GM19099 (cell line): Measurements from ENCODE around the gene KLF16.

Experiments
- POLR2A ChIP-seq: IDR thresholded peaks from 3 replicates; pipeline ENCODE4 v1.6.1; 2011; ENCODE audit warnings: low read depth; ENCODE audit not compliant: insufficient read length; ENCODE audit errors: extremely low read depth

The KLF16 gene

GRCh38 chr19:1853295-1854038 is 9.9 kb downstream of the KLF16 start:
- no peak for TF ChIP-seq POLR2A

DNA sequence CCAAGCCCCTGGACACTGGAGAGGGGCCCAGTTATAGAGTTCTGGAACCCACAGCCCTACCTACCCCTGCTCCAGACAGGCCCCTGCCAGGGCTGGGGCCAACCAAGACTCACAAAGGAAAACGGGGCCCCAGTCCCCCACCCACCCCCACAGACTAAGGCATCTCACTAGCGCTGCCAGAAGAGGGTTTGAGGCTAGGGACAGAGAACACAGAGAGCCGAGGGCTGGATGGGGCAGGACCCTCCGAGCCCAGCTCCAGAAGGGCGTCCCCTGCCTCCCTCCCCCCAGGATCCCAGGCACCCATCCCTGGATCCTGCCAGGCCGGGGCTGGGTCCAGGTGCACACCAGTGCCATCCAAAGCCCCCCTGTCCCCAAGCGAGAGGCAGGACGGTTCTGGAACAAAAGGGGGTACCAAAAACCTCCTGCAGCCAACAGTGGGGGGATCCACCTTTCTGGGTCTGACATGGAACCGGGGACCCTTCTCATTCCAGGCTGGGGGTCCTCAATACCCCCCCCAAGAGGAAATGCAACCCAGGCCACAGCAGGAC is 10.7 kb downstream of the KLF16 start:
- no peak for TF ChIP-seq POLR2A

DNA sequence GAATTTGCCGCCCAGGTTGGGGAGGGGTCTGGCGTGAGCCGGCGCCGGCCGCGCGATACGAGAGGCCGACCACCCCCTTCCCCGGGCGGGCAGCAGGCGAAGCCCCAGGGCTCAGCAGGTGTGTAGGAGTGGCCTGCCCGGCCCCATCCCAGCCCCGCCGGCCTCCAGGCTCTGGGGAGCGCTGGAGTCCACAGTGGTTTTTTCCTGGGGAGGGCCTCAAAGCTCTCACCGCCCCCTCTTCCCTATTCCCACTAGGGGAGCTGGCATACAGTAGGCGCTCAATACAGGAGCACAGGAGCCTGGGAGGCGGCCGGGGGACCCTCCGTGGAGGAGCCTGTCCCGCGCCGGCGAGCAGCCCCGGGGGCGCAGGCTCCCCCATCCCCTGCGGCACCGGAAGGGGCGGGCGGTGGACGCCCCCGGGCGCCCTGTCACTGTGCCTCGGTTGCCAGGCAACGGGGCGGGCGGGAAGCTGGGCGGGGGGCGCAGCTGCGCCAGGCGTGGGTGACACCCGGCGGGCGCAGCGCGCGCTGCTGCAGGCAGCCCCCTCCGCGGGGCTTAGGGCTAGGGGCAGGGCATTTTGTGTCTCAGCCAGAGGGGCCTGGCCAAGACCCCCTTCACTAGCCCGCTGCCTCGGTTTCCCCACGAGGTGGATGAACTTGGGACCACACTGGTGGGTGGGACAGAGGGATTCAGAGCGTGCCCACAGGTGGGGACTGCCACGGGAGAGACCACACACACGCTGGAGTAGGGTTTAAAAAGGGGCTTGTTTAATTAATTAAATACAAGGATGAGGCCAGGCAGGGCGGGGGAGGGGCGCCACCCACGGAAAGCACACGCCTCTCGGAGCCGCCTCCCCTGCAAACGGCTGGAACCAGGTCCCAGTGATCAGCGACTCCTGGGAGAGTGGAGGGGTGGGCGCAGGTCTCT is 11.5 kb downstream of the KLF16 start:
- TF ChIP-seq POLR2A, result no peak

DNA sequence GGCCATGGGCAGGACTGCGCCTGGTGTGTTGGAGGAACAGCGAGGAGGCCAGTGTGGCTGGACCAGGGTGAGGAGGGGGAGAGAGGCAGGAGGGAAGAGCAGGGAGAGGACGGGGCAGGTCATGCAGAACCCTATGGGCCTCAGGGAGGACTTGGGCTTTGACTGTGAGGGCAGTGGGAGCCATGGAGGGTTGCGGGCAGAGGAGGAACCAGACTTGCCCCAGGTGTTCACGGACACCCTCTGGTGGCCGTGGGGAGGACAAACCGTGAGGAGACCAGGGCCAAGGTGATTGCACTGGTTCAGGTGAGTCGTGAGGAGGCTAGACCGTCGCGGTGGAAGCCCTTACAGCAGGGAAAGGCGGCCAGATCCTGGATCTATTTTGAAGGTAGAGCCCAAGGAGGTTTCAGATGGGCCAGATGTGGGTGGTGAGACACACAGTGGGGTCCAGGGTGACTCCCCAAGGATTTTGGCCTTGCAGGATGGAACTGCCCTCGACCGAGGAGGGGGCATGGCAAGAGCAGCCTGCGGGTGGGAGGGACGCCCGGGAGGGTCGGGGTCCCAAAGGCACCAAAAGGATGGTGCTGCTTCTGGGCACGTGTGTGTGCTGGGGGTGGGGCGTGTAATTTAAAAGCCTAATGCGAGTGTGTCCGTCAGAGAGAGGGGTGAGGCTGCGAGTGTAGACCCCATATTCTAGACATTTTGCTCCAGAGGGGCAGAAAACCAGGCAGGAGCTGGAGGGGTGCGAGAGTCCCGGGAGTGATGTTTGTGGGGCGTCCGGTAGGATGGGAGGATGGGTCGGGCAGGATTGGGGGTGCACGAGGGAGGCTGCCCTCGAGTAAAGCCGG is 12.3 kb downstream of the KLF16 start:
- TF ChIP-seq POLR2A, result no peak

DNA sequence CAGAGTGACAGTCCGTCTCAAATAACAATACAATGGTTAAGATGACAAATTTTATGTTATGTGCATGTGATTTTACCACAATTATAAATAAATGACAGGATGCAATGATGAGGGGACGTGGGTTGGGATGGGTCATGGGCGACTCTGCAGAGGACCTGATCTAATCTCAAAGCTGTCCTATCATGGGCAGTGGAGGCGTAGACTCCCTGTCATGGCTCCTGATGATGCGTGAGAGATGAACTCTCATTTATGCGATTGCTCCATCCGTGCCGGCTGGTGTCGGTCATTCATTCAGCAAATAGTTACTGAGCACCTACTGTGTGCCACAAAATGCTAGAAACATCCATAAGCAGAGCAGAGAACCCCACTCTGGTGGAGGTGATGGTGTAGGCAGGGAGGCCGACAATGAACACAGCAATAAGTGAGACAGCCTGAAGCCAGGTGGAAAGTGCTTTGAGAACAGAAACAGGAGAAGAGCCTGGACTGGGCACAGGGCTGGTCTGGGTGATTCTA is 13.4 kb downstream of the KLF16 start:
- TF ChIP-seq POLR2A, result no peak

DNA sequence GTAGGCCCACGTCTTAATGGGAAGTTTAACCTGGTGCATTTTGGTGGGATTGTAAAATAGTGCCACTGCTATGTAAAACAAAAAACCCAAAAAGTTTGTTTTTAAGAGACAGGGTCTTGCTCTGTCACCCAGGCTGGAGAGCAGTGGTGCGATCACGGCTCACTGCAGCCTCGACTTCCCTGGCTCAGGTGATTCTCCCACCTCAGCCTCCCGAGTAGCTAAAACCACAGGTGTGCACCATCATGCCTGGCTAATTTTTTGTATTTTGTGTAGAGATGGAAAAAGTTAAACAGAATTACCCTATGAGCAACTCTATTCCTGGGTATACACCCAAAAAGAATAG is 14.3 kb downstream of the KLF16 start:
- TF ChIP-seq POLR2A, result no peak

GRCh38 chr19:1848399-1849131 is 14.8 kb downstream of the KLF16 start, which contains the start of gene REXO1:
Gene REXO1 (minus strand): TSS chr19:1848483. CDS start chr19:1848358, 125 bp downstream.
- TF ChIP-seq POLR2A, result peak; percentile 89

DNA sequence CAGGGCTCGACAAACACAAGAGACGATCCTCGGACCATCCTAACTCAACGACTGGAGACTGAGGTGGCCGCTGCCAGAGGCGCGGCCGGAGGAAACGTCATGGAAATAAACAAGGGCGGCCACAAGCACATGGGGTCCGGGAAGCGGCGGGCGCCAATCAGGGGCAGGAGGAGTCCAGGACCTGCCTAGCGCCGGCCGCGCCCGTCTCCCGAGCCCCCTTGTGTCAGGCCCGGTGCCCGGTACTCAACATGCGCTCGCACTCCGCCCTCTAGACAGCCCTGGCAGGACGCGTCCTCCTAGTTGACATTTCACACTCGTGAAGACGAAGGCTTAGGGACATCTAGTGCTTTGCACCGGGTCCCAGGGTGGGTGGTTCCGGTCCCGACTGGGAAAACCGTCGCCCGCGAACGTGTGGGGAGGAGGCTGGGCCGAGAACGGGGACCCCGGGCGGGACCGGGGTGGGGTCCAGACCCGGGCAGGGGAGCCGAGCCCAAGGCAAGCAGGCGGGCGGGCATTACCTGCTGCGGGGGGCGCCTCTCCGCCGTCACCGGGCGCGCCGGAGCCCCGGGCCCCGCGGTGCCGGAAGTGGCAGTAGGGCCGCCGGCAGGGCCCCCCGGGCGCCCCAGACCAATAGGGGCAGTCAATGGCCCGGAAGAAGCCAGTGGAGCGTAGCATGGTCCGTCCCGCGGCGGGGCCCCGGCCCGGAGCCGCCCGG is 15.5 kb downstream of the KLF16 start:
- no peak for TF ChIP-seq POLR2A

- TF ChIP-seq POLR2A, result no peak
These were observed 16.1 kb downstream of the KLF16 start for GRCh38 chr19:1847348-1847683.

DNA sequence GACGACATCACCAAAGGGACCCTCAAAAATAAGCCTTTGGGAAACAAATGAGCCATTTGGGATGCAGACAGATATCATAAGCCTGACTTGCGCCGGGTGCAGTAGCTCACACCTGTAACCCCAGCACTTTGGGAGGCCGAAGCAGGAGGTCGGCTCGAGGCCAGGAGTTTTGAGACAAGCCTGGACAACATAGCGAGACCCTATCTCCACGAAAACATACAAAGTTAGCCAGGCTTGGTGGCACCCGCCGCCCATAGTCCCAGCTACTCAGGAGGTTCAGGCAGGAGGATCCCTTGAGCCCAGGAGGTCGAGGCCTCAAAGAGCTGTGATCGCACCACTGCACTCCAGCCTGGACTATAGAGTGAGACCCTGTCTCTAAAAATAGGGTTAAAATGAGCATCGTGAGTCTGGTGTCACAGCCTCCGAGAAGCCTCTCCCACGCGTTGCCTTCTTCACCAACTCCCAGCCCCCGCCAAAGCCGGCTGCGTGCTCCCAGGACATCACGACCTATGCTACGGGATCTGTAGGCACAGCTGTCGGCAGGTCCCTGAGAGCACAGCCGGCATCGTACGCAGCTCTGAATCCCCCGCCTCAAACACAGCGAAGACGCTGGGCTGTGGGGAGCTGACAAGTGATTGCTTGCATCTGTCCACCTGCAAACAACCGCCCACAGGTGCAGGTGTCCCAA is 16.7 kb downstream of the KLF16 start:
- no peak for TF ChIP-seq POLR2A

- TF ChIP-seq POLR2A, result no peak
These were observed 17.7 kb downstream of the KLF16 start for GRCh38 chr19:1845642-1846041.

GRCh38 chr19:1845125-1845515 is 18.3 kb downstream of the KLF16 start:
- TF ChIP-seq POLR2A, result no peak

DNA sequence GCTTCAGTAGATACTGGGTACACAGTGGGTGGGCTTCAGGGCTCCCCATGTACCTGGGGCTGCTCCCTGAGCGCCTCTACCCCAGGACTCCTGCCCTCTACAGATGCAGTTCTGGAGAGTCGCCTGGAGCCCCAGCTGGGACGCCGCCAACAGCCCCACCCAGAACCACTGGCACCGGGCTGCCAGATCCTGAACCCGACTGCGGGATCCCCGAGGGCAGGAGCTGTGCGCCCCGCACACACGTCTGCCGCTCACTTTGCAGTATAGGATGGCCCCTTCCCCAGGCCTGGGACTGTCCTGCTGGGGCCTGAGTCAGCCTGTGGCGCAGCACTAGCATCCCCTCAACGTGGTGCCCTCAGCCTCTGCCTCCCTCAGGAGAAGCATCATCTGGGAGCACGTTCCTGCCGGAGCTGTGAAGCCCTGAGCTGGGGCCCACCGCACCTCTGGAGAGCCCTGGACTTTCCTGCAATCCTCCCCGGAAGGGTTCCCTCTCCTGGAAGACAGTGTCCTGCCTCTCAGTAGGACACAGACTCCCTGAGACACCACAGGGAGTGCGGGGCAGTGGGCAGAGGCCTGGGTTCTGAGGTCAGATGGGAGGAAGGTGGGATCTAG is 18.8 kb downstream of the KLF16 start:
- TF ChIP-seq POLR2A, result no peak
